GM12878 (cell line): Measurements from ENCODE around the gene EHD2. TPM values are rescaled to one million over a fixed set of nuclear protein-coding genes. Genes with fewer than 3 reads are reported as not detected.
A peak's percentile ranks its signal among the peaks of the same experiment; 100 is the strongest.

Source experiments
- BACH1 ChIP-seq: fragments of 450-650 bp; IDR thresholded peaks from 2 replicates; pipeline ENCODE4 v1.6.1; 2017; ENCODE audit warnings: mild to moderate bottlenecking, borderline replicate concordance
- CBX3 ChIP-seq: fragments of 200-600 bp; sonication (generic); IDR thresholded peaks from 2 replicates; pipeline ENCODE4 v1.6.1; 2016; ENCODE audit warnings: low read depth, borderline replicate concordance
- CUX1 ChIP-seq: IDR thresholded peaks from 2 replicates; pipeline ENCODE4 v1.6.1; 2012; ENCODE audit warnings: improper control_type of control experiment, low read depth, low read length; ENCODE audit not compliant: insufficient replicate concordance
- FOXK2 ChIP-seq: fragments of 450-650 bp; IDR thresholded peaks from 2 replicates; pipeline ENCODE4 v1.6.1; 2017; ENCODE audit warnings: mild to moderate bottlenecking, moderate library complexity
- GATAD2B ChIP-seq: fragments of 450-650 bp; conservative IDR thresholded peaks from 2 replicates; pipeline ENCODE4 v1.6.1; 2017; ENCODE audit warnings: low read depth, mild to moderate bottlenecking, moderate library complexity
- HDAC2 ChIP-seq: fragments of 200-600 bp; sonication (generic); IDR thresholded peaks from 2 replicates; pipeline ENCODE4 v1.6.1; 2017
- IKZF1 ChIP-seq: fragments of 450-650 bp; conservative IDR thresholded peaks from 2 replicates; pipeline ENCODE4 v1.6.1; 2017; ENCODE audit warnings: antibody characterized with exemption, mild to moderate bottlenecking
- IRF3 ChIP-seq: fragments of 450-650 bp; IDR thresholded peaks from 2 replicates; pipeline ENCODE4 v1.6.1; 2014; ENCODE audit warnings: mild to moderate bottlenecking
- JUND ChIP-seq: IDR thresholded peaks from 2 replicates; pipeline ENCODE4 v1.6.1; 2012; ENCODE audit warnings: low read depth, mild to moderate bottlenecking, low read length, improper control_type of control experiment, moderate library complexity
- LARP7 ChIP-seq: fragments of 450-650 bp; IDR thresholded peaks from 2 replicates; pipeline ENCODE4 v1.6.1; 2017; ENCODE audit warnings: mild to moderate bottlenecking
- NBN ChIP-seq: fragments of 450-650 bp; IDR thresholded peaks from 2 replicates; pipeline ENCODE4 v1.6.1; 2016
- NR2F1 ChIP-seq: fragments of 450-650 bp; conservative IDR thresholded peaks from 2 replicates; pipeline ENCODE4 v1.6.1; 2017; ENCODE audit warnings: mild to moderate bottlenecking
- NRF1 ChIP-seq: conservative IDR thresholded peaks from 2 replicates; pipeline ENCODE4 v1.6.1; 2011; ENCODE audit warnings: mild to moderate bottlenecking, low read depth, low read length, improper control_type of control experiment
- PAX5 ChIP-seq: IDR thresholded peaks from 2 replicates; pipeline ENCODE4 v1.6.1; 2011; ENCODE audit warnings: low read depth, low read length, borderline replicate concordance
- PAX8 ChIP-seq: fragments of 450-650 bp; IDR thresholded peaks from 2 replicates; pipeline ENCODE4 v1.6.1; 2017; ENCODE audit warnings: mild to moderate bottlenecking, moderate library complexity
- POLR2AphosphoS5 ChIP-seq: IDR thresholded peaks from 2 replicates; pipeline ENCODE4 v1.6.1; 2011; ENCODE audit warnings: mild to moderate bottlenecking, low read length, inconsistent platforms
- RCOR1 ChIP-seq: conservative IDR thresholded peaks from 2 replicates; pipeline ENCODE4 v1.6.1; 2012; ENCODE audit warnings: low read depth, low read length, improper control_type of control experiment
- SIN3A ChIP-seq: IDR thresholded peaks from 2 replicates; pipeline ENCODE4 v1.6.1; 2012; ENCODE audit warnings: low read depth, low read length, improper control_type of control experiment
- SP1 ChIP-seq: IDR thresholded peaks from one replicate; pipeline ENCODE4 v1.6.1; 2011; ENCODE audit warnings: low read depth, low read length
- SRF ChIP-seq, 2 experiments: IDR thresholded peaks; 2 replicates each; pipeline ENCODE4 v1.6.1; 2011; ENCODE audit warnings: low read depth in 2 of 2, low read length in 2 of 2, mild to moderate bottlenecking in 1 of 2, moderate library complexity in 1 of 2
- STAT1 ChIP-seq: fragments of 450-650 bp; conservative IDR thresholded peaks from 2 replicates; pipeline ENCODE4 v1.6.1; 2014; ENCODE audit warnings: antibody characterized with exemption, mild to moderate bottlenecking
- YY1 ChIP-seq: IDR thresholded peaks from 2 replicates; pipeline ENCODE4 v1.6.1; 2011; ENCODE audit warnings: low read depth, mild to moderate bottlenecking, low read length
- ZNF207 ChIP-seq: fragments of 450-650 bp; IDR thresholded peaks from 2 replicates; pipeline ENCODE4 v1.6.1; 2014; ENCODE audit warnings: antibody characterized with exemption, mild to moderate bottlenecking, borderline replicate concordance
- polyA plus RNA-seq, 11 experiments: library from polyadenylated mRNA; depleted of rRNA in 4 of 11; unstranded in 6 of 11; stranded (reverse) in 5 of 11; fragments of >200 nt; fragmentation: Nextera tagmentation in 4 of 11; fragmentation: Illumina TruSeq in 1 of 11; extraction: Ambion mirVana in 4 of 11; extraction: Trizol in 1 of 11; gene quantifications; 1 replicate in 1 of 11; 2 replicates in 10 of 11; pipeline versions ENCODE4 v1.2.1 to v1.2.3, GENCODE V29; 2011 to 2016; ENCODE audit warnings: inconsistent platforms in 2 of 11, missing spikeins in 2 of 11, low read depth in 1 of 11
- total RNA-seq, 4 experiments: library from RNA; depleted of rRNA in 3 of 4; stranded (reverse); fragments of >200 nt in 3 of 4; fragmentation: Illumina TruSeq in 1 of 4; extraction: Trizol in 1 of 4; gene quantifications; 2 replicates each; pipeline versions ENCODE4 v1.2.1 to v1.2.3, GENCODE V29; 2013 to 2021

EHD2 gene
- total and polyA plus RNA-seq, 10 of the 15 experiments (the other 5 are each of a cell fraction or from before 2014, with no cell fraction given) = 0.12 to 0.24 (median 0.23) TPM; not detected in 7

- TF ChIP-seq BACH1 = peak; percentile 50; the same call in 1 of the 2 replicates
- TF ChIP-seq ZNF207 = peak; percentile 90; the same call in 1 of the 2 replicates
- TF ChIP-seq PAX8 = no peak
- TF ChIP-seq NR2F1 = peak; percentile 62; the same call in 1 of the 2 replicates
- peak; percentile 67; the same call in 1 of the 2 replicates for TF ChIP-seq LARP7
- peak; percentile 90 for TF ChIP-seq SP1
- TF ChIP-seq NBN = peak; percentile 95
- TF ChIP-seq IRF3 = peak; percentile 35; the same call in 1 of the 2 replicates
- TF ChIP-seq SIN3A = peak; percentile 81
- no peak for TF ChIP-seq CBX3
- peak; percentile 99 for TF ChIP-seq JUND
- TF ChIP-seq SRF (IDR thresholded peaks at IDR 0.05; ENCODE audit: low read depth in 2 of 2, low read length in 2 of 2) = 0 out of 4 replicates have a peak, but pooled peaks of 1 of the 2 experiments have one; percentile 57
- TF ChIP-seq RCOR1 = peak; percentile 57; the same call in 1 of the 2 replicates
- TF ChIP-seq YY1 = peak; percentile 41; the same call in 1 of the 2 replicates
- TF ChIP-seq PAX5 = peak; percentile 98
- TF ChIP-seq FOXK2 = peak; percentile 99
- peak; percentile 84 for TF ChIP-seq GATAD2B
- no peak for TF ChIP-seq CUX1
- peak; percentile 97 for TF ChIP-seq POLR2AphosphoS5
- TF ChIP-seq IKZF1 = peak; percentile 80
- TF ChIP-seq STAT1 = peak; percentile 98
- TF ChIP-seq HDAC2 = no peak
- peak; percentile 62 for TF ChIP-seq NRF1
Observed at GRCh38 chr19:47778049-47778953, 65.1 kb downstream of the EHD2 start, which contains the start of gene SELENOW (continued).
